ENCODE measurements around the gene KHDC1L. TPM values are rescaled to one million over a fixed set of nuclear protein-coding genes. Genes with fewer than 3 reads are reported as not detected.

The KHDC1L gene
- total RNA-seq, 1 experiment from 2014 or later, result not detected

DNA sequence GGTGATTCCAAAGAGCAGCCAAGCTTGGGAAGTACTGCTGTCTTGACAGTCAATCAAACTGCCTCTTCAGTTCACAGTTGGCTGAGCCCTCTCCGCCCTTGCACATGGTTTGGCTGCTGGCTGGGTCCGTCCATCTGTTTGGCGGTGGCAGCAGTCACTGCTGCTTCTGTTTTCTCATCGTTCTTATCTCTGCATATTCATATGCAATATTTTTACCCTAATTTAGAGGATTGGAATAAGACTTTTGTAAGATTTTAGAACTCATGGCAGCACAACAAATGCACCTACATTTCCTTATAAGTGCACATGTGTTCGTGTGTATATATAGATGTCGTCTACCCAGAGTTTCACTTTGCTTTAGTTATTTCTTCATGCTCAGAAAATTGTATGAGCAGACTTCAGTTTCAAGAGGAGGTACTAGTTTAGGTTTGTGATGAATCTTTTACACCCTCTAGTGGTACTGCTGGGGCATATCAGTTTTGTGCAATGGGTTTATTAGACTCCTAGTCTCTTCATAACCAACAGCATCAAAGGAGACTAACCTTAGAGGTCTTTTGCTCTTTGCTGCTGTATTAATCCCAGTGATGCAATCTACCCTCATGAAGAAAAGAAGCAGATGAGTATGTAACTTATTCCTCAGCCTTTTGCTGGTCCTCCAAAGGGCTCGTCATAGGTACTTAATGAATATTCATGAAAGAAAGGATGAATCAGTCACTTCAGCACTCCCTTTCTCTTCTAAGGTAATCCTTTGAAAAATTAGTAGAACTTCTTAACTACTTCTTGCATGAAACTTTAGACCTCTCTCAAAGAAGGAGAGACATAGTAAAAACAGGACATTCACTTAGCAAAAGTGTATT, 44.3 kb downstream of the KHDC1L start:
- Mint-ChIP-seq H3K27ac (ENCODE audit: low read depth, unreplicated experiment) (no peak overlapping the region), H3K9me3 (ENCODE audit: unreplicated experiment) (no peaks in the 10 kb centered on the region), H3K4me1 (ENCODE audit: insufficient read depth, unreplicated experiment) (no peaks in the 10 kb centered on the region), H3K27me3 (ENCODE audit: insufficient read depth, unreplicated experiment) (no peaks in the 10 kb centered on the region), H3K36me3 (ENCODE audit: insufficient read depth, unreplicated experiment) (no peaks in the 10 kb centered on the region), H3K4me3 (ENCODE audit: unreplicated experiment) (peak overlapping the region; percentile 51)
- TF ChIP-seq, protein P1, sequence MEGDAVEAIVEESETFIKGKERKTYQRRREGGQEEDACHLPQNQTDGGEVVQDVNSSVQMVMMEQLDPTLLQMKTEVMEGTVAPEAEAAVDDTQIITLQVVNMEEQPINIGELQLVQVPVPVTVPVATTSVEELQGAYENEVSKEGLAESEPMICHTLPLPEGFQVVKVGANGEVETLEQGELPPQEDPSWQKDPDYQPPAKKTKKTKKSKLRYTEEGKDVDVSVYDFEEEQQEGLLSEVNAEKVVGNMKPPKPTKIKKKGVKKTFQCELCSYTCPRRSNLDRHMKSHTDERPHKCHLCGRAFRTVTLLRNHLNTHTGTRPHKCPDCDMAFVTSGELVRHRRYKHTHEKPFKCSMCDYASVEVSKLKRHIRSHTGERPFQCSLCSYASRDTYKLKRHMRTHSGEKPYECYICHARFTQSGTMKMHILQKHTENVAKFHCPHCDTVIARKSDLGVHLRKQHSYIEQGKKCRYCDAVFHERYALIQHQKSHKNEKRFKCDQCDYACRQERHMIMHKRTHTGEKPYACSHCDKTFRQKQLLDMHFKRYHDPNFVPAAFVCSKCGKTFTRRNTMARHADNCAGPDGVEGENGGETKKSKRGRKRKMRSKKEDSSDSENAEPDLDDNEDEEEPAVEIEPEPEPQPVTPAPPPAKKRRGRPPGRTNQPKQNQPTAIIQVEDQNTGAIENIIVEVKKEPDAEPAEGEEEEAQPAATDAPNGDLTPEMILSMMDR (IDR thresholded peaks at IDR 0.05; ENCODE audit: unreplicated experiment), result peak; percentile 81
- no TSS peak for BruUV-seq (replicated peaks)
- peak; percentile 70 for DNase-seq (ENCODE audit: unreplicated experiment)
- intact Hi-C loops (cut with micrococcal nuclease), result loop anchor here (1.0 to 10.0 kb wide), 7 partner anchors 51 to 1646 kb away; no protein-coding TSS in a partner anchor
- ChIA-PET POLR2A (no interaction called here), CTCF (interaction anchor here (0.6 to 4.6 kb wide), 18 partner anchors 9 to 772 kb away, joined by 3 to 68 read pairs (median 4); no protein-coding TSS in a partner anchor)

DNA sequence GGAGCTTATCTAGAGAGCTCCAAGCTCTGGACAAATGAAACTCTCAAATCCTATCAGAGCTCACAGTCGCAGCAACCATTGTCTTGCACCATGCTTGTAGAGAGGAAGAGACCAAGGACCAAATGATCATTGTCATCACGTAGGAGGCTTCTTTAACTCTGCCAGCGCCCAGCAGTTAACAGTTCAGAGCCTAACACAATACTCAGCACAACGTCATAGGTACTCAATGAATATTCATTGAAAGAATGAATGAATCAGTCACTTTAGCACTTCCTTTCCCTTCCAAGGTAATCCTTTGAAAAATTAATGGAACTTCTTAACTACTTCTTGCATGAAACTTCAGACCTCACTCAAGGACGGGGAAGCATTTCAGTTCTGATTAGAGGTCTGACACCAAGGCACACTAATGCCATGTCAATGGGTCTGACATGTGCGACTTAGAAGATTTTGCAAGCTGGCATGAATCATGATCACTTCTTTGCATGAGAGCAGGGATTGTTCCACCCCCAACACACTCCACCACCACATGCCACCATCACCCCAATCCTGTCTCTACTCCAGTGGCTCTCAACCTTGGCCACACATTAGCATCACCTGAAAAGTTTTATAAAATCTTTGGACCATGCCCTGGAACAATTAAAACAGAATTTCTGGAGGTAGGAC, 45.1 kb downstream of the KHDC1L start:
- TF ChIP-seq, protein P1 (IDR thresholded peaks at IDR 0.05; ENCODE audit: unreplicated experiment), result no peak
- intact Hi-C loops (cut with micrococcal nuclease), result loop anchor here (2.0 to 10.0 kb wide), 4 partner anchors 147 to 1645 kb away; no protein-coding TSS in a partner anchor
- BruUV-seq (replicated peaks), result no TSS peak
- Mint-ChIP-seq H3K4me1 (ENCODE audit: insufficient read depth, unreplicated experiment) (no peaks in the 10 kb centered on the region), H3K27me3 (ENCODE audit: insufficient read depth, unreplicated experiment) (no peaks in the 10 kb centered on the region), H3K36me3 (ENCODE audit: insufficient read depth, unreplicated experiment) (no peaks in the 10 kb centered on the region), H3K9me3 (ENCODE audit: unreplicated experiment) (no peaks in the 10 kb centered on the region), H3K4me3 (ENCODE audit: unreplicated experiment) (peak overlapping the region; percentile 51), H3K27ac (ENCODE audit: low read depth, unreplicated experiment) (no peak overlapping the region)
- POLR2A ChIA-PET, result interaction anchor here (0.7 kb wide), 1 partner anchor 565 kb away, joined by 3 read pairs; no protein-coding TSS in a partner anchor
- CTCF ChIA-PET, result interaction anchor here (0.7 to 4.6 kb wide), 12 partner anchors 9 to 771 kb away, joined by 3 to 68 read pairs (median 4); no protein-coding TSS in a partner anchor
- peak; percentile 18 for DNase-seq (ENCODE audit: unreplicated experiment)

DNA sequence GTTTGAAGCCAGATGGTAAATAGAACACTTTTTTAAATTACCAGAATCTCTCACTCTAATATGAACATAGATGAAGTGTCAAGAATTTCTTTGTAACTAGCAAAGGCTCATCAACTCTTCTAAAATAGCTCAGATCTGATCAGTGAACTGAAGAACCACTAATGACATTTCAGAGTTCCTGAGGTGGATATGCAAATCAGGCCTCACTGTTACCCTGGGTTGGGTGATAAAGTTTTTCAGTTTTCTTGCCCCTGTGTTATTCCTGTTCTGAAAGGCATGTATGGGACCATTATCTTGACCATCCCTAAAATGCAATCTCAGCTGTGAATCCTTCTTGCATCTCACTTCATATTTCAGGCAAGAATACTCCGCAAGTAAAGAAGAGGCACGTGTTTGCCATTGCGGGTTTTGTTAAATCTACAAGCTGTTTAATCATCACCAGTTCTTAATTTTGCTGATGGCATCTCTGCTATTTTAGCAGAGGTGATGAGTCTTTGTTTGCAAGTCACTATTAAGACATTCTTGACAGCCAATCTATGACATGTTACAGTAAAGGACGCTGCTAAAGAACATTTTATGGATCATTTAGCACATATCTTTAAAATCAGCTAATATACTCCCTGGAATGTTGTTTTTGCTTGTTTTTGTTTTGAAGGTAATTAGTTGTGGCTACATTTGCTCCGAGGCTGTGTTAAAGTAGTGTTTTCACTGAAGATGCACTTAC, 47.9 kb downstream of the KHDC1L start:
- no peak for DNase-seq (ENCODE audit: unreplicated experiment)
- H3K4me1 Mint-ChIP-seq (ENCODE audit: insufficient read depth, unreplicated experiment), result no peaks in the 10 kb centered on the region
- no peak overlapping the region for H3K27ac Mint-ChIP-seq (ENCODE audit: low read depth, unreplicated experiment)
- TF ChIP-seq, protein P1 (IDR thresholded peaks at IDR 0.05; ENCODE audit: unreplicated experiment), result no peak
- BruUV-seq (replicated peaks), result no TSS peak
- H3K4me3 Mint-ChIP-seq (ENCODE audit: unreplicated experiment), result no peak overlapping the region
- no peaks in the 10 kb centered on the region for H3K27me3 Mint-ChIP-seq (ENCODE audit: insufficient read depth, unreplicated experiment)
- intact Hi-C loops (cut with micrococcal nuclease), result no loop called here
- CTCF ChIA-PET, result interaction anchor here (0.7 to 2.3 kb wide), 7 partner anchors 12 to 766 kb away, joined by 3 to 9 read pairs (median 3); no protein-coding TSS in a partner anchor
- POLR2A ChIA-PET, result no interaction called here
- H3K9me3 Mint-ChIP-seq (ENCODE audit: unreplicated experiment), result no peaks in the 10 kb centered on the region
- no peaks in the 10 kb centered on the region for H3K36me3 Mint-ChIP-seq (ENCODE audit: insufficient read depth, unreplicated experiment)
